VCaP (cell line): ENCODE data around the gene PSMG3.

Source experiments
- H3K27ac ChIP-seq: fragments of 450-650 bp; 2 replicates; pipeline ENCODE4 v1.5.1; 2017
- CTCF ChIP-seq: fragments of 450-650 bp; conservative IDR thresholded peaks from 2 replicates; pipeline ENCODE4 v1.5.1; 2017; ENCODE audit warnings: mild to moderate bottlenecking, moderate library complexity

The PSMG3 gene

GRCh38 chr7:1539882-1540775 lies 29.7 kb downstream of the PSMG3 start:
- no peak overlapping the region for H3K27ac ChIP-seq
- TF ChIP-seq CTCF: no peak

DNA sequence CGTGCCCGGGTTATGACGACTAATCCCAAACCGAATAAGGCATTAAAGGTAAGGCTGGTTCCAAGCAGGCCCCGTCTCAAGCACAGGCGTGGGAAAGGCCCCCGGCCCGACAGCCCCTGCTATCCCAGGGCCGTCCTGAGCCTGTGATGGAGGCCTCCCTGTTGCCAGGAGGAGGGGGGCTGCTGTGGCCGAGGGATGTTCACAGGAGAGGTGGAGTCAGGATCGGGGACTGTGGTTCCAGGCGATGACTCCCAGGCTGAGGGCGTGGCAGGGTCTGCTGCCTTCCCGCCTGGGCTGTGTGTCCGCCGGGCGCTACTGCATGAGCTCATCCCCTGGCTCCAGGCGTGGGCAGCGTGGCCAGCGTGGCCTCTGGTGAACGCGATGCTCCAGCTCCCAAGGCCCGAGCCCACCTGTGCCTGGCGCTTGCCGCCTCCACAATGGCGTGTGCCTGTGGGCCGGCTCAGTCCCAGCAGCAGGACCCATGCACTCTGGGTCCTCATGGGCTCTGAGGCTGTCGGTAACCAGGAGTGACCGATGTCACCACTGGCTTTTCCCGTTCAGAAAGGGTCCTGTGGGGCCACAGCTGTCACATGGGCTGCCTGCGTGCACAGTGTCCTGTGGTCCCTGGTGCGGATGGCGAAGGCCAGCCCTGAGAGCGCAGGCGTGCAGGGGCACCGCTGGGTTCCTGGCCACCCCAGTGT lies 30.5 kb downstream of the PSMG3 start:
- no peak for TF ChIP-seq CTCF
- H3K27ac ChIP-seq: no peak overlapping the region

GRCh38 chr7:1538544-1539180 lies 31.2 kb downstream of the PSMG3 start:
- TF ChIP-seq CTCF: no peak
- no peak overlapping the region for H3K27ac ChIP-seq

DNA sequence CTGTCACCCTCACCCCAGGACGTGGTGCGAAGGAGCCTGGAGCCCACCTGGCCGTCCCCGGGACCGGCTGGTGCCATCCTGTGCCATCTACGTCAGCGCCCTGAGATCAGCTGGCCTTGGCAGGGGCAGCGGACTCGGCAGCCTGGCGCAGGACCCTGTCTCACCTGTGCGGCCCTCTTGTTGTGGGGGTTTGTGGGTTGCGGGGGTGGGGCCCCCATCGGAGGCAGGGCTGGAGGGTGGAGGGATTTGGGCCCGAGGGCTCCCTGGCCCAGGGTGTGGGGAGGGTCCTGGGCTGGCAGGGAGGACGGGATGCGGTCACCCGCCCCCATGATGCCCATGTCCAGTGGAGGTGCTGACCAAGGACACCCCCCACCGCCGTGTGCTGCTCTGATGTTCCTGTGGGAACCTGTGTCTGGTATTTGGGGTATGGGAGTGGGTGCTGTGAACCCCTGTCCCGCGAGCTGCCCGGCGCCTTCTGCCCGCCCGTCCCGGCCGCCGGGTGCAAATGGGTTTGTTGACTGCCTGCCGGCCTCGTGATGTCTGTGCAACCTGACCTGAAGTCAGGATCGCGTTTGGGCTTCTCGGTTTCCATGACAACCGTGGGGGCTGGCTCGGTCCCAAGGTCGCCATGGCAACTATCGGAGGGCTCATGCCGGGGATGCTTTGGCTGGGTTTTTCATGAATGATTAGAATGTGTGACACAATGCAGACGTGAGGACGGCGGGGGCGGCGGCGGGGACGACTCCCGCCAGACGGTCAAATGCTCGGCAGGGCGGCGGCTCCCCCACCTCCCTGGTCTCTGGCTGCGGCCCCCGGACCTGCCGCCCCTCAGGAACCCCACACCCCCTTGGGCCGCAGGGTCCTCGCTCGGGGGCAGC lies 32.1 kb downstream of the PSMG3 start:
- TF ChIP-seq CTCF: no peak
- H3K27ac ChIP-seq: no peak overlapping the region

- H3K27ac ChIP-seq: no peak overlapping the region
- no peak for TF ChIP-seq CTCF
Measured at GRCh38 chr7:1536743-1537534, 32.9 kb downstream of the PSMG3 start.

DNA sequence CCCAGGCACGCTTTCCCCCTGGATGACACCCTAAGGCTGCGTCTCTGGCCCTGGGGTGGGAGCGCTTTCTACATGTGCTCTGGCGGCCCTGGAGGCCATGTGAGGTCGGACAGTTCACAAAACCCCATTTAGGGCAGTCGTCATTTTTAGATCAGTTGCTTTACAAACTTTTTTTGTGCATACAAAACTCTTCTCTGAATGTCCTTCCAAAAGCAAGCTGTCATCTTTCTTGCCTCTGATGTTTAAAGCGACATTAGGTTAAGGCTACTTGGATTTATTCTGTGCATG lies 33.4 kb downstream of the PSMG3 start:
- TF ChIP-seq CTCF: no peak
- no peak overlapping the region for H3K27ac ChIP-seq
